GM21825 (cell line): ENCODE data around the gene GNPTAB.
"Not testable (repeated sequence)": the region's sequence is repeated elsewhere in the genome, so short reads cannot be mapped to it uniquely, and the experiment has no call there.

Source experiments
- ATAC-seq: cut with Tn5 transposase; IDR thresholded peaks from one replicate; pipeline ENCODE4 v1.9.1; 2021; ENCODE audit warnings: mild to moderate bottlenecking, moderate library complexity; ENCODE audit not compliant: unreplicated experiment

GNPTAB gene

DNA sequence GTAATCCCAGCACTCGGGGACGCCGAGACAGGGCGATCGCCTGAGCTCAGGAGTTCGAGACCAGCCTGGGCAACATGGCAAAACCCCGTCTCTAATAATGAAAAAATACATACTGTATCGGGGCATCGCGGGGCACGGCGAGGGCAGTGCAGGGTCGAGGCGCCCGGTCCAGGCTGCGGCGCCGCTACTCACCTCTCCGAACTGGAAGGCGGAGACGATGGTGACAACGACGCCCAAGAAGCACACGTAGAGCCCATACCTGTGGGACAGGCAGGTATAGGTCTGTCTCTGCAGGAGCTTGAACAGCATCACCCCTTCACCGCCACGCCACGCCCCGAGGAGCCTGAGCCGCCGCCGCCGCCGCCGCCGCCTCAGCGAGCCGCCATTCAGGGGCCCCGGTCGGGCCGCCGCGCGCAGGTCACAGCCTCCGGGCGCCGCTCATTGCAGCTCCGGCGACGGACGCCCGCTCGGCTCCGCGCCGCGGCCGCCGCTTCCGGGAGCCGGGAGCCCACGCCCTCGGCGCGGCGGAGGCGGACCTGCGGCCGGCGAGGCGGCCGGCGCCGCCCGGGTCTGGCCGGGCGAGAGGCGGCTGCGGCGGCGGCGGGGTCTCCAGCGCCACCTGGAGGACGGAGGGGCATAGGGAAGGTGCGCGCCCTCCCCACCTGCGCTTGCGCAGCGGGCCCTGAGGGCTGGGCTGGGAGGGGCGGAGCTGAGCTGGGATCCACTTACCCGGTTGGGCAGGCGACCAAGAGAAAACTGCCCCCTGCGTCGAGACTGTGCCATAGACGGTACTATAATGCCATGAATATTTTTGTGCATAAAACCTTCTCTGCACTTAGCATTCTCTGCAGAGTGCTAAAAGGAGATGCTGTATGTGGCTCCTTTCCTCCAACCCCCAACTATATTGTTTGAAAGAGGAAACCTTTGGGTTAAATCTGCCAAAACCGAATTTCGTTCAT, at the start of gene GNPTAB:
Gene GNPTAB, minus strand, starts transcription at position 593 of the 959 bp plus-strand sequence. Its CDS starts 284 bp downstream, at position 309.
- ATAC-seq, result peak; percentile 94

DNA sequence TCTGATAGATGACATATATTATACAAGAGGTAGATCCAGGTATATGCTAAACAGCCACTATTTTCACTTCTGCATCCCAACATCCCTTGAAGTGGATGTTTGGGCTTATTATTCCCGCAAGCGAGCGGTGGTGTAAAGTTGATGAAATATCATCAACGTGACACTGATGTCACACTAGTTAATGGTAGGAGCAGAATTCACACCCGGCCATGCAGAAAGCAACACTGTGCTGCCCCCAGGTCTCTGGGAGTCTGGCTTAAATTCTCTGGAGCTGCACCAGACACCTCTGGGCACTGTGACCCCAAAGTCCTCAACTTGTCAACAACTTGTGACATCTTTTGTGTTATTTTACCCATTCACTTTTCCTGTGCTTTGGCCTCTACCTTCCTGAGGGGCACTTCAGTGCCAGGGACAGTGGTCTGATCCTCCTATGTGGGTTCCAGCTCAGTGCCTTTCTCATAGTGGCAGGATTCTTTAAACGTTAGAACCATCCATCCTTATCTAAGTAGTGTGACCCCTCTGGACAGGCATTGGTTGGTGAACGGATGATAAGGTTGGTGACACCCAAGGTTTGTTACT, 47.6 kb upstream of the GNPTAB start:
- no peak for ATAC-seq

GRCh38 chr12:101877806-101878242, 47.1 kb upstream of the GNPTAB start:
- ATAC-seq, result peak; percentile 10

DNA sequence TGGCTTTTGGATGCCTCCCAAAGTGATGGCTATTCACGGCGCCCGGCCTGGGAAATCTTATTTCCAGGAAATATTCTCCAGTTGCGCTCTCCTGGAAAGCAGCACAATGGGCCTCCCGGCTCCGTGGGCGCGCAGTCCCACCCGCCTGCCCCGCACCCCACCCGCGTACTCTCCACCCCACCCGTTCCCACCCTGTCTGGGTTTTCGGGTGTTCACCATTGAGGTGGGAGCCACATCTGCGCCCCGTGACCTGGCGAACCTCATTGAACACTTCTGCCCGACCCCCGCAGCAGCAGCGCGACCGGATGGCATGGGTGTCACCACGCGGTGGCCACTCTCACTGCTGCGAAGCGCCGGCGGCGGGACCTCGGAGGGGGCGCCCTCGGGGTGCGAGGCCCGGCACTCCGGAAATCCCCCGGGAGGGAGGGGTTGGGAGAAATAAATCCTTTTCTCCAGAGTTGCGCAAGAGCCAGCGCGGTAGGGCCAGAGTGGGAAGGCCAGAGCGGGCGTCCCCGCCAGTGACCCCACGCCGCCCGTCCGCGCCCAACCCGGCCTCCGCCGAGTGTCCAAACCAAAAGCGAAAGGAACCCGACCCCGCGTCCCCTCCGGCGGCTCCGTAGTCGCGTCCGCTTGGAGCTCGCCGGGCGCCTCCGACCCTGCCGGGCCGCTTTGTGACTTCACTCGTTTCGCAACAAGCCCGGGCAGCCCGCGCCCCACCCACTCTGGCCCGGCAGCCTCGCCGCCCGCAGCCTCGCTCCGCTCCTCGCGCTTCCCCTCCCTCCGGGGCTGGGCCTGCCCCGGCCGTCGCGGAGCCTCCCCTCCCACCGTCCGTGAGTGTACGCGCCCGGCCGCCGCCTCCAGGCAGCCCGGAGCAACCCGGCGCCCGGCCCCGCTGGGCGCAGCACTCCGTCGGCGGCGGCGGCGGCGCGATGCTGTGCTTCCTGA, 46.4 kb upstream of the GNPTAB start, which contains the start of gene DRAM1:
Gene DRAM1, plus strand, starts transcription at position 720 of the 945 bp plus-strand sequence. Its CDS starts 210 bp downstream, at position 930.
- peak; percentile 87 for ATAC-seq

- ATAC-seq, result no peak
Measured at GRCh38 chr12:101876322-101876860, 45.6 kb upstream of the GNPTAB start.

DNA sequence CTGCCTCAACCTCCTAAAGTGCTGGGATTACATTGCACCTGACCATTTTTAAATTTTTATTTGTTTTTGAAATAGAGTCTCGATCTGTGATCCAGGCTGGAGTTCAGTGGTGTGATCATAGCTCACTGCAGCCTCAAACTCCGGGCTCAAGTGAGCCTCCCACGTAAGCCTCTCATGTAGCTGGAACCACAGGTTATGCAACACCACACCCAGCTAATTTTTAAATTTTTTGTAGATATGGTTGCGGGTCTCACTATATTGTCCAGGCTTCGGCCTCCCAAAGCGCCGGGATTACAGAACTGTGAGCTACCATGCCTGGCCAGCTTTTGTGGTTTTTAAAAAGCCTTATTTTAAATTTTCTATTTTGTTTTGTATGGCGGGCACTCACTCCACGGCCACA, 44.4 kb upstream of the GNPTAB start:
- no peak for ATAC-seq

DNA sequence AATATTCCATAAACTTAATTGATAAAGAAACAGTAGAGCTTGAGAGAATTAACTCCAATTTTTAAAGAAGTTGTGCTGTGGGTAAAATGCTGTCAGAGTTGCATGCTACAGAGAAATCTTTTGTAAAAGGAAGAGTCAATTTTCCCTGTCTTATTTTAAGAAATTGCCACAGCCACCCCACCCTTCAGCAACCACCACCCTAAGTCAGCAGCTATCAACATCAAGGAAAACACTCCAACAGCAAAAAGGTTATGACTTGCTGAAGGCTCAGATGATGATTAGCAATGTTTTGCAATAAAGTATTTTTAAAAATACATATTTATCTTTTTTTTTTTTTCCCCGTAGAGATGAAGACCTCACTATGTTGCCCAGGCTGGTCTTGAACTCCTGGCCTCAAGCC, 40.2 kb upstream of the GNPTAB start:
- no peak for ATAC-seq

DNA sequence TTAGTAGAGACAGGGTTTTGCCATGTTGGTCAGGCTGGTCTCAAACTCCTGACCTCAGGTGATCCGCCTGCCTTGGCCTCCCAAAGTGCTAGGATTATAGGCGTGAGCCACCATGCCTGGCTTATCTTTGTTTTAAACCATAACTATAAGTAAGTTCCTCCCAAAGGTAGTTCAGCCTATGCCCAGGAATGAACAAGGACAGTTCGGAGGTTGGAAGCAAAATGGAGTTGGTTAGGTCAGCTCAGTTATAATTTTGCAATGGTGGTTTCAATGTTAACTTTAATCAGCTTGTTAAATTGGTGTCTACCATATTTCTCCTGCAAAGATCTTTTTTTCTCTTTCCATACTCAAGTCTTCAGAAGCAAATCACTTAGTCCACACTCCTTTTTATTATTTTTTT, 36.9 kb upstream of the GNPTAB start:
- not testable (repeated sequence) for ATAC-seq

GRCh38 chr12:101866615-101867373, 36.0 kb upstream of the GNPTAB start:
- ATAC-seq, result no peak

DNA sequence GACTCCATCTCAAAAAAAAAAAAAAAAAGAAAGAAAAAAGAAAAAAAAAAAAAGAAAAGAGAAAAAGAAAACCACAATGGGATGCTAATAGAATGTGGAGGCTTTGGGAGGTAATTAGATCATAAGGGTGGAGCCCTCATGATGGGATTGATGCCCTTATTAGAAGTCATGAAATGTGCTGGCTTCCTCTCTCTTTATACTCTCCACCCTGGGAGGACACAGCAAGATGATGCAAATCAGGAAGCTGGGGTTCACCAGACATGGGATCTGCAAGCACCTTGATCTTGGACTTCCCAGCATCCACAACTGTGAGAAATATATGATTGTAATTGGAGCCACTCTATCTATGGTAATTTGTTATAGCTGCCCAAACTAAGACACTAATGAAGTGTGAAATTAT, 33.2 kb upstream of the GNPTAB start:
- no peak for ATAC-seq

GRCh38 chr12:101862245-101862644, 31.5 kb upstream of the GNPTAB start:
- no peak for ATAC-seq

- not testable (repeated sequence) for ATAC-seq
Measured at GRCh38 chr12:101861688-101862087, 30.9 kb upstream of the GNPTAB start.

DNA sequence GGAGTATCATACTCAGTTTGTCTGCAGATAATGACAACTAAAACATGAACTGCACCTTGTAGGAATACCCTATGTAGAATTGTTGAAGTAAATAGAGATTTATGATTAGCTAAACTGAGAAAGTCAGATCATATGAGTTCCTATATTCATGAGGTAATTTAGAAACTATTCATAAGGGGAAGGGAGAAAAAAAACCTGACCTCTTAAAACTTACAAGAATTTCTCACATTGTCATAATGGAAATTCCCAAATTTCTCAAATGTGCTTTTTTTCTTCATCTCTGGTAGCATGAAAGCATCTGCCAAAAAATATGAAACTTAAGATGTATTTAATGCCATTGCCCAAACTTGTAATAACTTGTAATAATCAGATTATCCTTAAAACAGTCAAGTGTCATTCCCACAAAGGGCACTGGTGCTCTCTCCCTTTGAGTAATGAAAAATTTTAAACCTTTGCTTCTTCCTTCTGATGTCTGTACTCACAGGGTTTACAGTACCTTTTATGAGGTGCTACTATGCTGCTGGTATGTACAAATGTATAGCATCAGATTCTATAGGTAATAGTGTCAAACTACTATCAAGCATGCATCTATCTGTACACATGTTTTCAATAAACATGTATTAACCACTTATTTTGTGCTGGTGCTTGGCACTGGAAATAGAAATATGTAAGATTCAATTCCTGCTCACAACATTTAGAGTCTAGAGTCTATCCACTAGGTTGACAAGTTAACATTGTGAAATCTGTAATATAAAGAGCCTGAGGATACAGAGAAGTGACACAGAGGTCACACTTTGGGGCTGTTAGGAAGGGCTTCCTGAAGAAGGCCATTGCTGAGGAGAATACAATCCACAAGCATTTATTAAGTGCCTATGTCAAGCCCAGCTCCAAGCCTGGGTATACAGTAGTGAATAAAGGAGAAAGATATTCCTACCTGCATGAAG, 29.2 kb upstream of the GNPTAB start:
- ATAC-seq, result peak; percentile 45

GRCh38 chr12:101858361-101858760, 27.6 kb upstream of the GNPTAB start:
- no peak for ATAC-seq

GRCh38 chr12:101857043-101857558, 26.3 kb upstream of the GNPTAB start:
- ATAC-seq, result peak; percentile 55

- peak; percentile 13 for ATAC-seq
Measured at GRCh38 chr12:101856614-101857013, 25.9 kb upstream of the GNPTAB start.

GRCh38 chr12:101855976-101856375, 25.2 kb upstream of the GNPTAB start:
- ATAC-seq, result no peak

DNA sequence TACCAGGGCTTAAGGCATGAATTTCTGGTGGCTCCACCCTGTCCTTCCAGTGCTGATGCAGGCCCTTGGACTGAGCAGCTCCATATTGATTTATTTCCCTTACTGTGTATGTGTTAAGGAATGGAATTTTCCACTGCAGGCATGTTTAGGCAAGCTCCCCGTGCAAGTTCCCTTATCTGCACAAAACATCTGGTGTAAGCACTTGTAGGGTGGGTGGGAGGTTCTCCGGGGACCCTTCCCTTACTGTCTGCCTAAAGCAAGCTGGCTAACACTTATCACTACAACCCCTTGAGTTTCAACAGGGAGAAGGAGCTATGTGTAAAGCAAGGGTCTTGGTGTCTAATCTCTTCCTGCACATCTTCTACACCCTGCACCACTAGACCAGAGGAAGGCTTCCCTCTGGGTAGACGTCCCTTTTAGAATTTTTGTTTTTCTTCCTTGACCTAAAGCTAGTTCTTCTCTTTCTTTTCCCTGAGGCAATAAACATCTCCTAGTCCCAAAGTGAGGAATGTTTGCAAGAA, 24.7 kb upstream of the GNPTAB start:
- ATAC-seq, result no peak
